ENCODE data around the gene TMEM63A. TPM values are rescaled to one million over a fixed set of nuclear protein-coding genes. Genes with fewer than 3 reads are reported as not detected.

The TMEM63A gene
- total RNA-seq, 1 donor, result 26.4 TPM

- H3K4me3 ChIP-seq (ENCODE audit: low read depth, low read length), result no peak overlapping the region
- DNase-seq (ENCODE audit: low read depth), result no peak
- no peak for TF ChIP-seq CTCF (IDR thresholded peaks at IDR 0.05; ENCODE audit: insufficient read depth, low read length)
Observed at GRCh38 chr1:225851805-225852204, 30.4 kb downstream of the TMEM63A start.

- no peak overlapping the region for H3K4me3 ChIP-seq (ENCODE audit: low read depth, low read length)
- no peak for TF ChIP-seq CTCF (IDR thresholded peaks at IDR 0.05; ENCODE audit: insufficient read depth, low read length)
- DNase-seq (ENCODE audit: low read depth), result no peak
Observed at GRCh38 chr1:225850370-225850769, 31.8 kb downstream of the TMEM63A start.

GRCh38 chr1:225849925-225850324 lies 32.3 kb downstream of the TMEM63A start:
- TF ChIP-seq CTCF (IDR thresholded peaks at IDR 0.05; ENCODE audit: insufficient read depth, low read length), result no peak
- no peak for DNase-seq (ENCODE audit: low read depth)
- H3K4me3 ChIP-seq (ENCODE audit: low read depth, low read length), result no peak overlapping the region

GRCh38 chr1:225848030-225848955 lies 33.9 kb downstream of the TMEM63A start:
- DNase-seq (ENCODE audit: low read depth), result no peak
- no peak overlapping the region for H3K4me3 ChIP-seq (ENCODE audit: low read depth, low read length)
- no peak for TF ChIP-seq CTCF (IDR thresholded peaks at IDR 0.05; ENCODE audit: insufficient read depth, low read length)

GRCh38 chr1:225847610-225848009 lies 34.6 kb downstream of the TMEM63A start:
- no peak for TF ChIP-seq CTCF (IDR thresholded peaks at IDR 0.05; ENCODE audit: insufficient read depth, low read length)
- no peak overlapping the region for H3K4me3 ChIP-seq (ENCODE audit: low read depth, low read length)
- no peak for DNase-seq (ENCODE audit: low read depth)

GRCh38 chr1:225846331-225847310 lies 35.6 kb downstream of the TMEM63A start:
- no peak for DNase-seq (ENCODE audit: low read depth)
- no peak for TF ChIP-seq CTCF (IDR thresholded peaks at IDR 0.05; ENCODE audit: insufficient read depth, low read length)
- no peak overlapping the region for H3K4me3 ChIP-seq (ENCODE audit: low read depth, low read length)
